Measurements from ENCODE around the gene OSM.

OSM gene

DNA sequence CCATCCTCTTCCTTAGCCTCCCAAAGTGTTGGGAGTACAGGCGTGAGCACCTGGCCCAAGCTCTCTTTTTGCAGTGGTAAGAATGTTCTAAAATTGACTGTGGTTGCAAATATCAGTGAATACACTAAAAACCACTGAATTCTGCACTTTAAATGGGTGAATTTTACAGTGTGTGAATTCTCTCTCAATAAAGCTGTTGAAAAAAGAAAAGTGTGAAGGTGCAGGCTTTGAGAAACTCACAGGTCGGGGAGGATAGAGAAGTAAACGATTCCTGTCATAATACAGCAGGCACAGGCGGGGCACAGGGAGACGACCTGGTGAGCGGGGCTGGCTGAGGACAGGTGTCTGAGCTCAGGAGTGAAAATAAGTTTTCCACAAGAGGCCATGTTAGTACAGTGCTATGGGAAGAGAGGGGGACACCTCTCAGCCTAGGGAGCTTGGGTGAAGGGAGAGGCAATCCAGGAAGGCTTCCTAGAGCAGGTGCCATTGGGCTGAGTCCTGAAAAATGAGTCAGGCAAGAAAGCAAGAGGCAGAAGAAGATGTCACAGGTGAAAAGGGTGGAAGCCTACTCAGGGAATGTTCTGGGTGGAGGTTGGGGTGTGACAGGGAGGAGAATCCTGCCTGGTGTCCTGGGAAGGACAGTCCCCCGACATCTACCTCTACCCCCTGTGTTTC, 46.2 kb downstream of the OSM start:
- TF ChIP-seq GATA3 (IDR thresholded peaks at IDR 0.05; ENCODE audit: low read depth, low read length): no peak
- no peak for TF ChIP-seq GATA2 (IDR thresholded peaks at IDR 0.05; ENCODE audit: low read depth, low read length)

DNA sequence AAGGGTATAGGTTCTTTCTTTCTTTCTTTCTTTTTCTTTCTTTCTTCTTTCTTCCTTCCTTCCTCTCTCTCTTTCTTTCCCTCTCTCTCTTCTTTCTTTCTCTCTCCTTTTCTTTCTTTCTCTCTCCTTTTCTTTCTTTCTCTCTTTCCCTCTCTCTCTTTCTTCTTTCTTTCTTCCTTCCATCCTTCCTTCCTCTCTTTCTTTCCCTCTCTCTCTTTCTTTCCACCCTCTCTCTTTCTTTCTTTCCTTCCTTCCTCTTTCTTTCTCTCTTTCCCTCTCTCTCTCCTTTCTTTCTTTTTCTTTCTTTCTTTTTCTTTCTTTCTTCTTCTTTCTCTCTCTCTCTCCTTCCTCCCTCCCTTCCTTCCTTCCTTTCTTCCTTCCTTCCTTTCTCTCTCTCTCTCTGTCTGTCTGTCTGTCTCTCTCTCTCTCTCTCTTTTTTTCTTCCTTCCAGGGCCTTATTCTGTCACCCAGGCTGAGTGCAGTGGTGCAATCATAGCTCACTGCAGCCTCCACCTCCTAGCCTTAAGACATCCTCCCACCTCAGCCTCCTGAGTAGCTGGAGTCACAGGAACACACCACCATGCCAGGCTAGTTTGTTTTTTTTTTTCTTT, 46.9 kb downstream of the OSM start:
- TF ChIP-seq GATA3 (IDR thresholded peaks at IDR 0.05; ENCODE audit: low read depth, low read length) (no peak), GATA2 (IDR thresholded peaks at IDR 0.05; ENCODE audit: low read depth, low read length) (no peak)

- no peak for TF ChIP-seq GATA3 (IDR thresholded peaks at IDR 0.05; ENCODE audit: low read depth, low read length)
- no peak for TF ChIP-seq GATA2 (IDR thresholded peaks at IDR 0.05; ENCODE audit: low read depth, low read length)
These were observed 47.5 kb downstream of the OSM start for GRCh38 chr22:30219049-30219654.

- no peak for TF ChIP-seq GATA2 (IDR thresholded peaks at IDR 0.05; ENCODE audit: low read depth, low read length)
- TF ChIP-seq GATA3 (IDR thresholded peaks at IDR 0.05; ENCODE audit: low read depth, low read length): no peak
These were observed 48.7 kb downstream of the OSM start for GRCh38 chr22:30217698-30218560.

DNA sequence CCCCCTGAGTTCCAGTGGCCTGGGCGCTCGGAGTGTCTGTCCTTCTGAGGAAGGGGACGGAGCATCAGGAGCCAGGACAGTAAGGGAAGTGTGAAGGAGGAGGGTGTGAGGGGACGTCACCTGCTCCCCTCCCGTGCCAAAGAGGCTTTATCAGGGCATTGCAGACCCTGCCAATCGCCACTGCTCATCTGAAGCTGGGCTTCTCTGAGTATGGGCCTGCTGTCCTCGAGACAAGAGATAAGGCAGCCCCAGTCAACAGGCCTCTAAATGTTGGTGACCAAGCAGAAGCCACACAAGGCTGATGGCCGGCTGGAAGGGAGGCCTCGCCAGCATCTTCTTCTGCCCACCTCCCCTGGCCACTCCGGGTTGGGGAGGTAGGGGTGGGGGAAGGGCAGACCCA, 49.9 kb downstream of the OSM start:
- TF ChIP-seq GATA3 (IDR thresholded peaks at IDR 0.05; ENCODE audit: low read depth, low read length): no peak
- TF ChIP-seq GATA2 (IDR thresholded peaks at IDR 0.05; ENCODE audit: low read depth, low read length): no peak

GRCh38 chr22:30214703-30215407, 51.8 kb downstream of the OSM start:
- no peak for TF ChIP-seq GATA2 (IDR thresholded peaks at IDR 0.05; ENCODE audit: low read depth, low read length)
- no peak for TF ChIP-seq GATA3 (IDR thresholded peaks at IDR 0.05; ENCODE audit: low read depth, low read length)

DNA sequence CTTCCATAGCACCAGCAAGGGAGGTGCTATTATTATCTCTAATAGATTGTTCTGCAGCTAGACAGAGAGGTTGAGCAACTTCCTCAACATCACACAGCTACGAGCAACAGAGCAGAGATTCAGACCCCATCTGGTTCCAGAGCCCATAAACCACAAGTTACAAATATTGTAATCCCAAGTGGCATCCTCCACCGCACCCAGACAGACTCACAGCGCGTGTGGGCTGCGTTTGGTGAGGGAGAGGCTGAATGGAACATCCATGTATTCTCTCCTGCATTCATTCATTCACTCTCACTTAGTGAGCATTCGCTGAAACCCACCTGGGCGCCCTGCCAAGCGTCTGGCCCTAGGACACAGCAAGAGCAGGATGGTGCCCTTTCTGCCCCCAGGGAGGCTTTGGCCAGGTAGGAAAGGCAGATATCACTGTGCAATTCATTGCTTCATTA, 53.6 kb downstream of the OSM start:
- TF ChIP-seq GATA3 (IDR thresholded peaks at IDR 0.05; ENCODE audit: low read depth, low read length): no peak
- TF ChIP-seq GATA2 (IDR thresholded peaks at IDR 0.05; ENCODE audit: low read depth, low read length): no peak
